GM12865 (cell line): ENCODE results near the gene COL6A3.

Source experiments
- DNase-seq: peaks from one replicate; pipeline ENCODE4 v3.0.0; 2010; ENCODE audit warnings: low read depth
- H3K4me3 ChIP-seq: 2 replicates; pipeline ENCODE4 v1.5.1; 2011; ENCODE audit warnings: mild to moderate bottlenecking, low read depth, low read length, control low read depth
- TF ChIP-seq, protein P1 (sequence below): IDR thresholded peaks from 2 replicates; pipeline ENCODE4 v1.5.1; 2011; ENCODE audit warnings: low read length, control low read depth, low read depth, inconsistent platforms; ENCODE audit not compliant: insufficient read depth; ENCODE audit errors: missing control alignments

Gene COL6A3

DNA sequence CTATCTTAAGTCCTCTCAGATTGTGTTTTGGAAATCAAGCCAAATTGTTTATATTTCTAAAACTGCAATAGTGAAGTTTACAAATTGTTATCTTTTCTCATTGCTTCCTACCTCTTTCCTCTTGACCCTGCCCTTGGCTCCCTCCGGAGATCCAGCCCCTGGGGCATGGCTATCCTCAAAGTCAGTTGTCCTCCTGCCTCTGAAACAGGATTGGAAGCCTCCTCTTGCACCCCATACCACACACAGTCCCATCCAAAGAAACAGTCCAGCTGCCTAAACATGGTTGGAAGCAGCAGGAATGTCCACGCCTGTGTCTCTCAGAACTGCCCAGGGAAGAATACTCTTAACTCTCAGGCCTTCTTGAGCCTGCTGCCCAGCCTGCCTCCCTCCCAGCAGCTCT, 30.1 kb upstream of the COL6A3 start:
- TF ChIP-seq, protein P1, sequence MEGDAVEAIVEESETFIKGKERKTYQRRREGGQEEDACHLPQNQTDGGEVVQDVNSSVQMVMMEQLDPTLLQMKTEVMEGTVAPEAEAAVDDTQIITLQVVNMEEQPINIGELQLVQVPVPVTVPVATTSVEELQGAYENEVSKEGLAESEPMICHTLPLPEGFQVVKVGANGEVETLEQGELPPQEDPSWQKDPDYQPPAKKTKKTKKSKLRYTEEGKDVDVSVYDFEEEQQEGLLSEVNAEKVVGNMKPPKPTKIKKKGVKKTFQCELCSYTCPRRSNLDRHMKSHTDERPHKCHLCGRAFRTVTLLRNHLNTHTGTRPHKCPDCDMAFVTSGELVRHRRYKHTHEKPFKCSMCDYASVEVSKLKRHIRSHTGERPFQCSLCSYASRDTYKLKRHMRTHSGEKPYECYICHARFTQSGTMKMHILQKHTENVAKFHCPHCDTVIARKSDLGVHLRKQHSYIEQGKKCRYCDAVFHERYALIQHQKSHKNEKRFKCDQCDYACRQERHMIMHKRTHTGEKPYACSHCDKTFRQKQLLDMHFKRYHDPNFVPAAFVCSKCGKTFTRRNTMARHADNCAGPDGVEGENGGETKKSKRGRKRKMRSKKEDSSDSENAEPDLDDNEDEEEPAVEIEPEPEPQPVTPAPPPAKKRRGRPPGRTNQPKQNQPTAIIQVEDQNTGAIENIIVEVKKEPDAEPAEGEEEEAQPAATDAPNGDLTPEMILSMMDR, result no peak
- H3K4me3 ChIP-seq, result no peak overlapping the region
- DNase-seq, result no peak

DNA sequence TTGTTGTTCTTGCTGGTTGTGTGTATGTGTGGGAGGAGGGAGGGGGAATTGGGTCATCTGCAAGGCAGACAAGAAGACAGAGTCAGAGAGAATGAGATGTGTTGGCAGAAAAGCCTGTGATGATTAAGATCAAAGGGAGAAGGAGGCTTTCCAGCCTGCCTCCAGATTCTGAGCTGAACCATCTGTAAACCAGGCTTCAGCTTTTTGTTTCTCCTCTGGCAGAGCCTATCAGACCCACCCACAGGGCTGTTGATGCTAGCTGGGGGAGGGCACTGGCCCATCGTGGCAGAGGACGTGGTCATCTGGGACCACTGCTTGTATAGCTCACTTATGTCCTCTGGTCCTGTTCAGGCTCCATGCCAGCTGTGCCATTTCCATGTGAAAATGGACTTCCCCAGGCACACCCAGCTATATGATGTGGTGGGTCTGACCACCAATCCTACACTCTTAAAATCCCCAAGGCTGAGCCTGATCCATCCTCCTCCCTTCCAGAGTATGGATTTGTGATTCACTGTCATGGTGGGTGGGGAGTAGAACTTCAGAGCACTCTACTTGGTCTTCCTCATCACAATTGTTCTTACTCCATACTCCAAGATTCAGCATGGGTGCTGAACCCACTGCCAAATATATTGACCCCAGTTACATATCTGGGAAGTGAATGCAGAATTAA, 27.8 kb upstream of the COL6A3 start:
- peak; percentile 7 for DNase-seq

DNA sequence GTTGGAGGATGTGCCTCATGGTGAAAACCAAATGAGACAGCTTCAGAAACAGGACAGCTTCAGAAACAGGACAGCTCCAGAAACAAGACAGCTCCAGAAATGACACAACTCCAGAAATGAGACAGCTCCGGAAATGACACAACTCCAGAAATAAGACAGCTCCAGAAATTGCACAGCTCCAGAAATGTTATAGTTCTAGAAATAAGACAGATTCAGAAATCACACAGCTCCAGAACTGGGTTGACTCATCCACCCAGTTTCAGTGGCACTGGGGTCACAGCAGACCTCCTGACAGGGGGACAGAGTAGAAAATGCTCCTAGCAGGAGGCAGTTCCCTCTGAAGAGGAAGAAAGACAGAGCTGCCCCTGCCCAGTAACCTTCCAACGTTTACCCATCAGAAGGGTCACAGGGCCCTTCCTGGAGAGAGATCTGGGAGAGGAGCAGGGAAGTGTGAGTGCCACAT, 26.9 kb upstream of the COL6A3 start:
- DNase-seq, result peak; percentile 85
- no peak overlapping the region for H3K4me3 ChIP-seq
- TF ChIP-seq, protein P1, result no peak

More for the DNA sequence above, 27.8 kb upstream of the COL6A3 start:
- no peak overlapping the region for H3K4me3 ChIP-seq
- TF ChIP-seq, protein P1, result no peak

DNA sequence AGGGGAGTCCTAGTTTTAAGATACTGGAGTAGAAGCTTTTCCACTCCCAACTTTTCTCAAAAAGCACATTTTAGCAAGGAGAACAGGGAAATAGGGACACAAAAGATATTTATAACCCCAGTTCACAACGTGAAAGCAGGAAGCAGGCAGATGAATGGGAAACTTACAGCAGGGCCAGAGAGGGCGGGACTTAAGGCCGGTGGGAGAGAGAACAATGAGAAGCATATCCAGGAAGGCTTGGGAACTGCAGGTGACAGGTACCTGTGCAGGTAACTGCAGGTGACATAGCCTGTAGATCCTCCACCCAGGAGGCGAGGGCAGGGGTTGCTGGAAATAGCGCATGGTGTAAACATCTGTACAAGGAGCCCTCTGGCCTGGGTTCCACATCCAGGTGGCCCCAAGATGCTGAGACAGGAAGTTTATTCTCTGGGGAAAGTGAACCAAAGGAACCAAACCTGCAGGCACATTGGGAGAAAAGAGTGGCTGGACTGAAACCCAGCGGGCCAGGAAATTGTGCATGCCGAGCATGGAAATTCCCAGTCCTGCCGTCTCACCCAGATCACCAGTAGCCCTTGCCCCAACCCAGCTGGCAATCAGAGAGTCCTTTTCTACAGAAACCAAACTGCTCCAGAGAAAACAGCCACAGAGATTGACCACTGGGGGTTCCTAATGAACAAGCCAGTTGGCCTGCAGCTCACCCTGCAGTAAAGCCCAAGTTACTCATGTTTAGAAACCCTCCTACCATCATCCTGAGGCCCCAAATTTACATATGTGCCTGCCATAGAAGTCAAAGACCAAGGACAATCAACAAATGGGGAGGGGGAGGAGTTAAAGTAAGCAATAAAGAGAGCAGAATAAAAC, 24.3 kb upstream of the COL6A3 start:
- peak; percentile 50 for DNase-seq
- H3K4me3 ChIP-seq, result no peak overlapping the region
- TF ChIP-seq, protein P1, result no peak

DNA sequence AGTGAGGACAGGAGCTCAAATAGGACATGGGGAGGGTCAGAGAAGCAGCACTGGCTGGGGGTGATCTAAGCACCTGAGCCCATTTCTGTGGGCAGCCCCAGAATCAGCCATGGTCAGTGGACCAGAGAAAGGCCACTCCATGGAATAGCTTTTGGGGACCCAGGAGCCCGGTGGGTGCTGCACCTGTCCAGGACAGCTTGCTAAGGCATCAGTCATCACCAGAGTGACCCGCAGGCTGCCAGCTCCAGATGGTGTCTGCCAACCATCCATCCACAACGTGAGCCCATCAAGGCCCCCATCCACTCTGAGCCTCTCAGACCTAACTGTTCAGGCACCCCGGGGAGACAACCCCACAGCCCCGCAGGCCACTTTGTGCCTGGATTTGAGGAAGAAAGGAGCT, 23.6 kb upstream of the COL6A3 start:
- TF ChIP-seq, protein P1, result no peak
- H3K4me3 ChIP-seq, result no peak overlapping the region

DNA sequence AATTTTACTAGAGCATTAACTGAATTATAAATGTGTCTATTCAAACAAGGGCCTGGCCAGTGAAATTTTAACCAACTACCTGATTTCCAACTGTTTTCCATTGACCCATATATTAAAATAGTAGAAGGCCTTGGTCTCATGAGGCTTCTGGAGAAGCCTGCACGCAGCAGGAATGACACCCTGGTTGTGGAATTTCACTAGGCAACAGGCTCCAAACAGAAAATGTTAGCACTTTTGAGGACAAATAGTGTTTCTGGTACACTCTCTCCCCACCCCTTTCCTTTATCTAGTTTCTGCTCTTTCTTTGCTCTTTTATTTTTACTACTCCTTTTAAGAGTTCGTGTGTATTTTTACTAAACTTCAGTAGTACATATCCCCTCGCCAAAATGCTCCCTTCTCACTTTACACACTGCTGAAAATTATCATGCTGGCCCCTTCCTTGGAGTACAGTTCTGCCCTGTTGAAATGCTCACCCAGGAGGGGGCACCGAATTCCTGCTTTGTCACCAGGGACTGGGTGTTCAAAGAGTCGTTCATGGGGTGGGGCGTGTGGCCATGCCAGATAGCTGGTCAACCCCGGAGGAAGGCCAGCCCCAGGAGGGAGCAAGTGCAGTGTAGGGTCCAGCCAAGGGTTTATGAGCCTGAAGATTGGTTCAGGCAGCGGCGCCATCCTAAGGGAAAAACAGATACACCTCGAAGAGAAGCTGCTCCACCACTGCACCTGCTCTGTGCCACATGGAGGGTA, 22.1 kb upstream of the COL6A3 start:
- no peak for DNase-seq
- TF ChIP-seq, protein P1, result no peak
- no peak overlapping the region for H3K4me3 ChIP-seq

More for the DNA sequence above, 23.6 kb upstream of the COL6A3 start:
- DNase-seq, result no peak
